Panc1 (cell line): ENCODE results near the gene RFT1. TPM values are rescaled to one million over a fixed set of nuclear protein-coding genes. Genes with fewer than 3 reads are reported as not detected.

Experiments used
- ATAC-seq: fragments of 200-7000 bp; cut with Tn5 transposase; 2 replicates; pipeline ENCODE4 v1.9.1; 2020; ENCODE audit warnings: mild to moderate bottlenecking, moderate library complexity
- BruUV-seq: library from RNA; stranded (reverse); fragments of 400-500 nt; replicated peaks from 2 replicates; lab custom pipeline; 2021; lab: Mats Ljungman, UMichigan
- CTCF ChIA-PET: fragments of 300-600 bp; sonication (Branson Sonifier 250); formaldehyde crosslinking; loops from one replicate; lab custom pipeline; 2022; ENCODE audit warnings: antibody characterized with exemption; lab: Charles Lee
- POLR2A ChIA-PET: fragments of 300-600 bp; sonication (Branson Sonifier 250); formaldehyde crosslinking; loops from one replicate; lab custom pipeline; 2022; ENCODE audit warnings: antibody characterized with exemption; lab: Charles Lee
- DNase-seq: peaks from one replicate; pipeline ENCODE4 v3.0.0-alpha.2; 2010; ENCODE audit warnings: low read depth, low spot score
- H3K27ac ChIP-seq: 2 replicates; pipeline ENCODE4 v1.5.1; 2011; ENCODE audit warnings: mild to moderate bottlenecking, low read length, inconsistent platforms
- H3K27me3 ChIP-seq: fragments of 200-500 bp; sonication (Bioruptor generic); 2 replicates; pipeline ENCODE4 v1.6.0; 2014; ENCODE audit warnings: low read length, inconsistent platforms; ENCODE audit not compliant: control insufficient read depth, insufficient read depth
- H3K36me3 ChIP-seq: fragments of 200-500 bp; sonication (Bioruptor generic); 2 replicates; pipeline ENCODE4 v1.5.1; 2014; ENCODE audit warnings: inconsistent platforms, mild to moderate bottlenecking, low read length, moderate library complexity; ENCODE audit not compliant: control insufficient read depth, insufficient read depth
- H3K4me1 ChIP-seq: 2 replicates; pipeline ENCODE4 v1.5.1; 2011; ENCODE audit warnings: inconsistent platforms, mild to moderate bottlenecking, low read length, moderate library complexity; ENCODE audit not compliant: control insufficient read depth, insufficient read depth
- H3K4me3 ChIP-seq, 2 experiments: 2 replicates each; pipeline ENCODE4 v1.5.1; 2011 to 2012; ENCODE audit warnings: low read depth in 2 of 2, low read length in 2 of 2, mild to moderate bottlenecking in 2 of 2, inconsistent platforms in 1 of 2, moderate library complexity in 1 of 2
- H3K9me3 ChIP-seq: fragments of 200-500 bp; sonication (Bioruptor generic); 2 replicates; pipeline ENCODE4 v1.5.1; 2014; ENCODE audit warnings: low read depth, mild to moderate bottlenecking, inconsistent platforms, low read length, moderate library complexity; ENCODE audit not compliant: control insufficient read depth, insufficient read depth
- POLR2AphosphoS5 ChIP-seq: IDR thresholded peaks from 2 replicates; pipeline ENCODE4 v1.6.1; 2012; ENCODE audit warnings: mild to moderate bottlenecking, low read depth, low read length, moderate library complexity
- SIN3A ChIP-seq: IDR thresholded peaks from 2 replicates; pipeline ENCODE4 v1.6.1; 2012; ENCODE audit warnings: low read depth, mild to moderate bottlenecking, low read length, moderate library complexity, borderline replicate concordance; ENCODE audit not compliant: insufficient read depth
- TCF7L2 ChIP-seq: IDR thresholded peaks from 2 replicates; pipeline ENCODE4 v1.6.1; 2011; ENCODE audit warnings: mild to moderate bottlenecking, low read depth, low read length, inconsistent platforms
- in situ Hi-C: cut with HindIII; loops from 2 replicates; pipeline ENCODE4 v1.10.0; 2016; ENCODE audit warnings: low sequenced_read_pairs, low pct_unique_long_range_greater_than_20kb
- intact Hi-C: fragments of 100-400 bp; cut with micrococcal nuclease; formaldehyde crosslinking; loops from one replicate; pipeline ENCODE4 v1.10.0; 2022; ENCODE audit not compliant: unreplicated experiment
- total RNA-seq: library from RNA; stranded (reverse); gene quantifications from one replicate; pipeline ENCODE4 v1.2.1, GENCODE V29; 2021; ENCODE audit not compliant: unreplicated experiment
- TF ChIP-seq, protein P1 (sequence below), 2 experiments: IDR thresholded peaks; 2 replicates each; pipeline ENCODE4 v1.6.1; 2011 to 2012; ENCODE audit warnings: low read depth in 2 of 2, control low read depth in 1 of 2, low read length in 1 of 2, mild to moderate bottlenecking in 1 of 2, moderate library complexity in 1 of 2; ENCODE audit not compliant: insufficient read depth in 1 of 2
- TF ChIP-seq, protein P2 (sequence below): fragments of 450-650 bp; IDR thresholded peaks from 2 replicates; pipeline ENCODE4 v1.5.1; 2017; ENCODE audit warnings: mild to moderate bottlenecking

The RFT1 gene
- total RNA-seq, 1 experiment from 2014 or later, result 21.0 TPM

DNA sequence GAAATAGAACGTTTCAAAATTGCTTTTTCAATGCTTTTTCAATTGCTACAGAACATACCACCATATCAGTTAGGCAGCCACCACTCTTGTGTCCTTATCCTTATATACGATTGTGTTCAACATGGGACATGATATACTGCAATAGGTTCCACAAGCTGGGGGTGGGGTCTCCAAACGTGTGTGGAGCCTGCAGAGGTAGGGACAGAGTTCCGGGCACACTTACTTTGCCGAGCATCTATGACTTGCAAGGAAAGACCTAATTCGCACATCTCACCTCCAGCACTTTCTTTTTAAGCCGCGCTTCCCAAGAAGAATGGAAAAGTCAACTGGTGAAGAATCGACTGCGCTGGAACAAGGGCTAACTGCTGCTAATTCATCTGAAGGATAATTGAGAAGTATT lies 44.8 kb downstream of the RFT1 start:
- no peak overlapping the region for H3K27ac ChIP-seq
- no peaks in the 10 kb centered on the region for H3K9me3 ChIP-seq
- no peaks in the 10 kb centered on the region for H3K4me1 ChIP-seq
- no TSS peak for BruUV-seq
- ChIA-PET CTCF (no interaction called here), POLR2A (no interaction called here)
- DNase-seq (no peak), ATAC-seq (no peak)
- no peaks in the 10 kb centered on the region for H3K27me3 ChIP-seq
- intact Hi-C loops (no loop called here), in situ Hi-C loops (no loop called here)
- TF ChIP-seq, protein P1, sequence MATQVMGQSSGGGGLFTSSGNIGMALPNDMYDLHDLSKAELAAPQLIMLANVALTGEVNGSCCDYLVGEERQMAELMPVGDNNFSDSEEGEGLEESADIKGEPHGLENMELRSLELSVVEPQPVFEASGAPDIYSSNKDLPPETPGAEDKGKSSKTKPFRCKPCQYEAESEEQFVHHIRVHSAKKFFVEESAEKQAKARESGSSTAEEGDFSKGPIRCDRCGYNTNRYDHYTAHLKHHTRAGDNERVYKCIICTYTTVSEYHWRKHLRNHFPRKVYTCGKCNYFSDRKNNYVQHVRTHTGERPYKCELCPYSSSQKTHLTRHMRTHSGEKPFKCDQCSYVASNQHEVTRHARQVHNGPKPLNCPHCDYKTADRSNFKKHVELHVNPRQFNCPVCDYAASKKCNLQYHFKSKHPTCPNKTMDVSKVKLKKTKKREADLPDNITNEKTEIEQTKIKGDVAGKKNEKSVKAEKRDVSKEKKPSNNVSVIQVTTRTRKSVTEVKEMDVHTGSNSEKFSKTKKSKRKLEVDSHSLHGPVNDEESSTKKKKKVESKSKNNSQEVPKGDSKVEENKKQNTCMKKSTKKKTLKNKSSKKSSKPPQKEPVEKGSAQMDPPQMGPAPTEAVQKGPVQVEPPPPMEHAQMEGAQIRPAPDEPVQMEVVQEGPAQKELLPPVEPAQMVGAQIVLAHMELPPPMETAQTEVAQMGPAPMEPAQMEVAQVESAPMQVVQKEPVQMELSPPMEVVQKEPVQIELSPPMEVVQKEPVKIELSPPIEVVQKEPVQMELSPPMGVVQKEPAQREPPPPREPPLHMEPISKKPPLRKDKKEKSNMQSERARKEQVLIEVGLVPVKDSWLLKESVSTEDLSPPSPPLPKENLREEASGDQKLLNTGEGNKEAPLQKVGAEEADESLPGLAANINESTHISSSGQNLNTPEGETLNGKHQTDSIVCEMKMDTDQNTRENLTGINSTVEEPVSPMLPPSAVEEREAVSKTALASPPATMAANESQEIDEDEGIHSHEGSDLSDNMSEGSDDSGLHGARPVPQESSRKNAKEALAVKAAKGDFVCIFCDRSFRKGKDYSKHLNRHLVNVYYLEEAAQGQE (IDR thresholded peaks at IDR 0.05; ENCODE audit: insufficient read depth in 1 of 2, low read depth in 2 of 2, low read length in 1 of 2), result no peak
- TF ChIP-seq TCF7L2, result no peak
- TF ChIP-seq POLR2AphosphoS5, result no peak
- no peak for TF ChIP-seq SIN3A
- TF ChIP-seq, protein P2, sequence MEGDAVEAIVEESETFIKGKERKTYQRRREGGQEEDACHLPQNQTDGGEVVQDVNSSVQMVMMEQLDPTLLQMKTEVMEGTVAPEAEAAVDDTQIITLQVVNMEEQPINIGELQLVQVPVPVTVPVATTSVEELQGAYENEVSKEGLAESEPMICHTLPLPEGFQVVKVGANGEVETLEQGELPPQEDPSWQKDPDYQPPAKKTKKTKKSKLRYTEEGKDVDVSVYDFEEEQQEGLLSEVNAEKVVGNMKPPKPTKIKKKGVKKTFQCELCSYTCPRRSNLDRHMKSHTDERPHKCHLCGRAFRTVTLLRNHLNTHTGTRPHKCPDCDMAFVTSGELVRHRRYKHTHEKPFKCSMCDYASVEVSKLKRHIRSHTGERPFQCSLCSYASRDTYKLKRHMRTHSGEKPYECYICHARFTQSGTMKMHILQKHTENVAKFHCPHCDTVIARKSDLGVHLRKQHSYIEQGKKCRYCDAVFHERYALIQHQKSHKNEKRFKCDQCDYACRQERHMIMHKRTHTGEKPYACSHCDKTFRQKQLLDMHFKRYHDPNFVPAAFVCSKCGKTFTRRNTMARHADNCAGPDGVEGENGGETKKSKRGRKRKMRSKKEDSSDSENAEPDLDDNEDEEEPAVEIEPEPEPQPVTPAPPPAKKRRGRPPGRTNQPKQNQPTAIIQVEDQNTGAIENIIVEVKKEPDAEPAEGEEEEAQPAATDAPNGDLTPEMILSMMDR, result no peak
- no peaks in the 10 kb centered on the region for H3K36me3 ChIP-seq
- no peak overlapping the region for H3K4me3 ChIP-seq

GRCh38 chr3:53084310-53085001 lies 45.8 kb downstream of the RFT1 start:
- Histone ChIP-seq H3K4me3 (no peak overlapping the region), H3K4me1 (no peaks in the 10 kb centered on the region), H3K36me3 (no peaks in the 10 kb centered on the region), H3K27ac (no peak overlapping the region), H3K9me3 (no peaks in the 10 kb centered on the region), H3K27me3 (no peaks in the 10 kb centered on the region)
- intact Hi-C loops, result no loop called here
- TF ChIP-seq TCF7L2 (no peak), SIN3A (no peak), POLR2AphosphoS5 (no peak)
- TF ChIP-seq, protein P2, result no peak
- TF ChIP-seq, protein P1 (IDR thresholded peaks at IDR 0.05; ENCODE audit: insufficient read depth in 1 of 2, low read depth in 2 of 2, low read length in 1 of 2), result no peak
- CTCF ChIA-PET, result no interaction called here
- no peak for DNase-seq
- no peak for ATAC-seq
- no TSS peak for BruUV-seq
- POLR2A ChIA-PET, result no interaction called here
- in situ Hi-C loops, result no loop called here
